Hepatocyte (in vitro differentiated cells): ENCODE results near the gene SP1. TPM values are rescaled to one million over a fixed set of nuclear protein-coding genes. Genes with fewer than 3 reads are reported as not detected.

ENCODE experiments used
- DNase-seq: peaks from one replicate; pipeline ENCODE4 v3.0.0-alpha.2; 2016; ENCODE audit warnings: low spot score
- H2AFZ ChIP-seq: fragments of 200-600 bp; sonication (generic); 2 replicates; pipeline ENCODE4 v1.6.0; 2016; ENCODE audit warnings: antibody characterized with exemption, mild to moderate bottlenecking
- H3K27ac ChIP-seq: fragments of 200-600 bp; sonication (generic); 2 replicates; pipeline ENCODE4 v1.5.1; 2016; ENCODE audit warnings: mild to moderate bottlenecking
- H3K27me3 ChIP-seq: fragments of 200-600 bp; sonication (generic); 2 replicates; pipeline ENCODE4 v1.6.1; 2016
- H3K36me3 ChIP-seq: fragments of 200-600 bp; sonication (generic); replicated peaks from 2 replicates; pipeline ENCODE4 v1.5.1; 2016; ENCODE audit warnings: low read depth; ENCODE audit not compliant: insufficient read depth
- H3K4me1 ChIP-seq: fragments of 200-600 bp; sonication (generic); 2 replicates; pipeline ENCODE4 v1.5.1; 2016; ENCODE audit warnings: mild to moderate bottlenecking, moderate library complexity; ENCODE audit not compliant: insufficient read depth
- H3K4me2 ChIP-seq: fragments of 200-600 bp; sonication (generic); 2 replicates; pipeline ENCODE4 v1.6.0; 2016
- H3K4me3 ChIP-seq: fragments of 200-600 bp; sonication (generic); 2 replicates; pipeline ENCODE4 v1.5.1; 2016; ENCODE audit warnings: mild to moderate bottlenecking
- H3K79me2 ChIP-seq: fragments of 200-600 bp; sonication (generic); 2 replicates; pipeline ENCODE4 v1.6.0; 2017; ENCODE audit warnings: mild to moderate bottlenecking
- H3K9me2 ChIP-seq: fragments of 200-600 bp; sonication (generic); replicated peaks from 2 replicates; pipeline ENCODE4 v1.6.0; 2017; ENCODE audit warnings: mild to moderate bottlenecking; ENCODE audit not compliant: insufficient read depth
- H3K9me3 ChIP-seq: fragments of 200-600 bp; sonication (generic); 2 replicates; pipeline ENCODE4 v1.5.1; 2016; ENCODE audit warnings: low read depth, mild to moderate bottlenecking
- H4K20me1 ChIP-seq: fragments of 200-600 bp; sonication (generic); 2 replicates; pipeline ENCODE4 v1.6.0; 2016; ENCODE audit warnings: mild to moderate bottlenecking; ENCODE audit not compliant: insufficient read depth, poor library complexity, severe bottlenecking
- EZH2 ChIP-seq: fragments of 200-600 bp; sonication (generic); IDR thresholded peaks from 2 replicates; pipeline ENCODE4 v1.6.1; 2016; ENCODE audit warnings: antibody characterized with exemption, mild to moderate bottlenecking, borderline replicate concordance
- EZH2phosphoT487 ChIP-seq: fragments of 200-600 bp; sonication (generic); IDR thresholded peaks from one replicate; pipeline ENCODE4 v1.6.1; 2018; ENCODE audit warnings: antibody characterized with exemption, mild to moderate bottlenecking, low read depth, moderate library complexity; ENCODE audit not compliant: unreplicated experiment, severe bottlenecking
- WGBS: methylation state at CpG from one replicate; pipeline ENCODE4 v1.1.6; 2016; ENCODE audit warnings: low lambda C conversion rate; ENCODE audit errors: missing lambda C conversion rate; 5-methylcytosine and 5-hydroxymethylcytosine counted together
- polyA plus RNA-seq: library from polyadenylated mRNA; unstranded; fragments of >200 nt; fragmentation: Nextera tagmentation; extraction: Ambion mirVana; gene quantifications from 2 replicates; pipeline ENCODE4 v1.2.1, GENCODE V29; 2016
- total RNA-seq: library from RNA; depleted of rRNA; stranded (reverse); fragments of >200 nt; gene quantifications from 2 replicates; pipeline ENCODE4 v1.2.3, GENCODE V29; 2014
- TF ChIP-seq, protein P1 (sequence below): fragments of 200-600 bp; sonication (generic); IDR thresholded peaks from 2 replicates; pipeline ENCODE4 v1.5.1; 2016; ENCODE audit warnings: antibody characterized with exemption, mild to moderate bottlenecking; ENCODE audit not compliant: poor library complexity

Gene SP1
- total and polyA plus RNA-seq, 2 experiments from 2014 or later = 12.8 to 48.0 TPM

- Histone ChIP-seq H3K4me3 (no peak overlapping the region), H3K4me1 (no peaks in the 10 kb centered on the region), H3K36me3 (no peaks in the 10 kb centered on the region), H3K9me3 (no peaks in the 10 kb centered on the region), H3K27ac (no peak overlapping the region), H4K20me1 (peaks cover 7% of the 10 kb centered on the region), H3K4me2 (no peak overlapping the region), H3K79me2 (peaks cover 86% of the 10 kb centered on the region), H3K27me3 (no peaks in the 10 kb centered on the region), H3K9me2 (no peaks in the 10 kb centered on the region), H2AFZ (no peak overlapping the region)
- 86% methylated on average over 7 of the region's 7 CpGs for WGBS
- no peak for DNase-seq
- no peak for TF ChIP-seq EZH2
- TF ChIP-seq, protein P1, sequence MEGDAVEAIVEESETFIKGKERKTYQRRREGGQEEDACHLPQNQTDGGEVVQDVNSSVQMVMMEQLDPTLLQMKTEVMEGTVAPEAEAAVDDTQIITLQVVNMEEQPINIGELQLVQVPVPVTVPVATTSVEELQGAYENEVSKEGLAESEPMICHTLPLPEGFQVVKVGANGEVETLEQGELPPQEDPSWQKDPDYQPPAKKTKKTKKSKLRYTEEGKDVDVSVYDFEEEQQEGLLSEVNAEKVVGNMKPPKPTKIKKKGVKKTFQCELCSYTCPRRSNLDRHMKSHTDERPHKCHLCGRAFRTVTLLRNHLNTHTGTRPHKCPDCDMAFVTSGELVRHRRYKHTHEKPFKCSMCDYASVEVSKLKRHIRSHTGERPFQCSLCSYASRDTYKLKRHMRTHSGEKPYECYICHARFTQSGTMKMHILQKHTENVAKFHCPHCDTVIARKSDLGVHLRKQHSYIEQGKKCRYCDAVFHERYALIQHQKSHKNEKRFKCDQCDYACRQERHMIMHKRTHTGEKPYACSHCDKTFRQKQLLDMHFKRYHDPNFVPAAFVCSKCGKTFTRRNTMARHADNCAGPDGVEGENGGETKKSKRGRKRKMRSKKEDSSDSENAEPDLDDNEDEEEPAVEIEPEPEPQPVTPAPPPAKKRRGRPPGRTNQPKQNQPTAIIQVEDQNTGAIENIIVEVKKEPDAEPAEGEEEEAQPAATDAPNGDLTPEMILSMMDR = no peak
- no peak for TF ChIP-seq EZH2phosphoT487
Measured at GRCh38 chr12:53402871-53403270, 22.9 kb downstream of the SP1 start.

DNA sequence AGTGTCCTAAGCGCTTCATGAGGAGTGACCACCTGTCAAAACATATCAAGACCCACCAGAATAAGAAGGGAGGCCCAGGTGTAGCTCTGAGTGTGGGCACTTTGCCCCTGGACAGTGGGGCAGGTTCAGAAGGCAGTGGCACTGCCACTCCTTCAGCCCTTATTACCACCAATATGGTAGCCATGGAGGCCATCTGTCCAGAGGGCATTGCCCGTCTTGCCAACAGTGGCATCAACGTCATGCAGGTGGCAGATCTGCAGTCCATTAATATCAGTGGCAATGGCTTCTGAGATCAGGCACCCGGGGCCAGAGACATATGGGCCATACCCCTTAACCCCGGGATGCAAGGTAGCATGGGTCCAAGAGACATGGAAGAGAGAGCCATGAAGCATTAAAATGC lies 31.0 kb downstream of the SP1 start:
- Histone ChIP-seq H4K20me1 (no peaks in the 10 kb centered on the region), H3K27me3 (no peaks in the 10 kb centered on the region), H3K79me2 (peaks cover 11% of the 10 kb centered on the region), H3K9me2 (no peaks in the 10 kb centered on the region), H3K4me1 (peaks cover 16% of the 10 kb centered on the region), H3K36me3 (no peaks in the 10 kb centered on the region), H3K4me3 (no peak overlapping the region), H3K4me2 (no peak overlapping the region), H3K27ac (no peak overlapping the region), H3K9me3 (no peaks in the 10 kb centered on the region), H2AFZ (no peak overlapping the region)
- no peak for DNase-seq
- WGBS = 96% methylated on average over 5 of the region's 5 CpGs
- TF ChIP-seq, protein P1 = no peak
- no peak for TF ChIP-seq EZH2
- no peak for TF ChIP-seq EZH2phosphoT487

DNA sequence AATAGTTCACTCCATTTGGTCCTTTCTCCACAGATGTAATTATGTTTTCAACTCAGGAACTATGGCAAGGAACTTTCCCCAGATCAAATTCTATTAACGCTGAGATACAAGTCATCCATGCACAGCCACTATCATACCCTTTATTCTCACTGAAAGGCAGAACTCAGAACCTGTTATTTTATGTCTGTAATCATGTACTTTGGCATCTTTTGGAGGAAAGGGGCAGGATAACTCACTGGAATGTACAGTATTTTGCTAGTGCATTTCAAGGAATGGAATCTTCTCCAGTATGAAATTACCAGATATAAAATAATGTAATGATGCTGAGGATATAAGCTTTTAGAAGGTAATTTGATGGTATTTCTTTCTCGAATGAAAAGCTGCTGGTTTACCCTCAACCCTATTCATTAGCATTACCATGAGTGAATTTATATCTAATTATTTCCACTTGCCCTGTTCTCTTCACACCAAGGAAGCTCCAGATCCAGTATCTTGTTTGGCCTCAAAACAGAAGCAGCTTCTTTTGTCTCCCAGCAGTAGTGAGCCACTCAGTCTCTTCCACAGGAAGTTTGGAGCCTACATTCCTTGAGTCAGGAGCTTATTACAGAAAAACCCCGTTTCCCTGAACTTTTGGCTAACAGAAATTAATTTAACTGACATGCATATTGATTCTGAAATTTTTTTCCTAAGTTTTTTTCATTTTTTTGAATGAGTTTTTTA lies 33.7 kb downstream of the SP1 start:
- Histone ChIP-seq H3K36me3 (no peaks in the 10 kb centered on the region), H2AFZ (no peak overlapping the region), H3K9me2 (no peaks in the 10 kb centered on the region), H3K4me1 (peaks cover 16% of the 10 kb centered on the region), H4K20me1 (no peaks in the 10 kb centered on the region), H3K4me3 (no peak overlapping the region), H3K27me3 (no peaks in the 10 kb centered on the region), H3K4me2 (no peak overlapping the region), H3K27ac (no peak overlapping the region), H3K79me2 (no peaks in the 10 kb centered on the region), H3K9me3 (no peaks in the 10 kb centered on the region)
- TF ChIP-seq, protein P1 = no peak
- no peak for TF ChIP-seq EZH2
- TF ChIP-seq EZH2phosphoT487 = no peak
- no peak for DNase-seq
- WGBS = 80% methylated on average over 3 of the region's 3 CpGs
